Measurements from ENCODE around the gene ADAMTS2.

ADAMTS2 gene

DNA sequence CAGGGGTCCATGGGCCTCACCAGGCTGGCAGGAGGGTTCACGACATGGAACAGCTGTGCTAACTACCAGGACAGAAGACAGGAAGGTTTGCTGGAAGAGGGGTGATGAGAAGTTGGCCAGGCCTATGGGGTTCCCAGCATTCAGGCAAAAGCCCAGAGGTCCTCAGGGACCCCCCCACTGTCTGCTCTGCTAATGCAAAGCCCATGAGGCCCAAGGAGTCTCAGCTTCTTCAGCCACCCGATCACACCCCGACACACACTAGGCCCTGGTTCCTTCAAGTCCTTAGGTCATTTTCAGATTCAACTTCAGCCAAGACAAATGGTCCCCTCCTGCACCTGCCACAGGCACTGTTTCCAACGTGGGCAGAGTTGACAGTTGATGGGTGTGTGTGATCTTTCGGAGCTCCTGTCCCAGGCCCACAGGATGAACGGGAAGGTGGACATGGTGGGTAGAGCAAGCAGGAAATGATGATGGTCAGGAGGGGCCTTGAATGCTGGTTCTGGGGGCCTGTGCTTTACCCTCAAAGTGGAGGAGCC is 20.4 kb downstream of the ADAMTS2 start:
- TF ChIP-seq, protein P1, sequence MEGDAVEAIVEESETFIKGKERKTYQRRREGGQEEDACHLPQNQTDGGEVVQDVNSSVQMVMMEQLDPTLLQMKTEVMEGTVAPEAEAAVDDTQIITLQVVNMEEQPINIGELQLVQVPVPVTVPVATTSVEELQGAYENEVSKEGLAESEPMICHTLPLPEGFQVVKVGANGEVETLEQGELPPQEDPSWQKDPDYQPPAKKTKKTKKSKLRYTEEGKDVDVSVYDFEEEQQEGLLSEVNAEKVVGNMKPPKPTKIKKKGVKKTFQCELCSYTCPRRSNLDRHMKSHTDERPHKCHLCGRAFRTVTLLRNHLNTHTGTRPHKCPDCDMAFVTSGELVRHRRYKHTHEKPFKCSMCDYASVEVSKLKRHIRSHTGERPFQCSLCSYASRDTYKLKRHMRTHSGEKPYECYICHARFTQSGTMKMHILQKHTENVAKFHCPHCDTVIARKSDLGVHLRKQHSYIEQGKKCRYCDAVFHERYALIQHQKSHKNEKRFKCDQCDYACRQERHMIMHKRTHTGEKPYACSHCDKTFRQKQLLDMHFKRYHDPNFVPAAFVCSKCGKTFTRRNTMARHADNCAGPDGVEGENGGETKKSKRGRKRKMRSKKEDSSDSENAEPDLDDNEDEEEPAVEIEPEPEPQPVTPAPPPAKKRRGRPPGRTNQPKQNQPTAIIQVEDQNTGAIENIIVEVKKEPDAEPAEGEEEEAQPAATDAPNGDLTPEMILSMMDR (IDR thresholded peaks at IDR 0.05): no peak

DNA sequence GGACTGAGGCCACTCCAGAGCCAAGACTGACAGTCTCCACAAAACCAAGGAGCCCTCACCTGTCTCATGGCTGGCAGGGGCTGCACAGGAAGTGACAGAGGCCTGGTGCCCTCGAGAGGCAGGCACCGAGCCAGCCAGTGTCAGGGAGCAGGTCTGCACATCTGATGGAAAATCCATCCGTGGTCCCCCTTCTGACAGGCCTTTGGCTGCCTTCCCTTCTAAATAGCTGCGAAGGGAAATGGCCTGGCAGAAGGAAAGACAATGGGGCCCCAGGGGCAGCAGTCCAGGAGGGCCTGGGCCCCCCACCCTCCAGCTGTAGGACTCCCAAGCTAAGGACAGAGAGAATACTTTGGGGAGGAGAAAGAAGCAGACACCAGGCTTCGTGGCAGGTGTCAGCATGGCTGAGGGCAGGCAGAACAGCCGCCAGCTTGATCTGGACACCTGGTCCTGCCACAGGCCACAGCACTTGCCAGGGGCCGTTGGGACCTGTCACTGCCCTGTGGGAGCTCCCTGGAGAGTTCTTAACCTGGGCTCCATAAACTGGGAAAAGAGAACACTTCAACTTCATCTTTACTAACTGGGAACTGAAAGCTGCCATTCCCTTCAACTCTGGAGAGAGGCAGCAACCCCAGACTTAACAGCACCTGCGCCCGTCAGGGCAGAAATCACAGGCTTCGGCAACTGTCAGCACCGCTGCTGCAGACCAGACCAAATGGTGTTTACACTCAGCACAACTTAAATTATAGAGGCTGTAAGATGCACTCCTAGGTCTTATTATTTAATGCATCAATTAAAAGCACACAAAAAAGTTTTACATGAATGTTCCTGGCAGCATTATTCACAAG is 22.0 kb downstream of the ADAMTS2 start:
- TF ChIP-seq, protein P1 (IDR thresholded peaks at IDR 0.05): no peak

DNA sequence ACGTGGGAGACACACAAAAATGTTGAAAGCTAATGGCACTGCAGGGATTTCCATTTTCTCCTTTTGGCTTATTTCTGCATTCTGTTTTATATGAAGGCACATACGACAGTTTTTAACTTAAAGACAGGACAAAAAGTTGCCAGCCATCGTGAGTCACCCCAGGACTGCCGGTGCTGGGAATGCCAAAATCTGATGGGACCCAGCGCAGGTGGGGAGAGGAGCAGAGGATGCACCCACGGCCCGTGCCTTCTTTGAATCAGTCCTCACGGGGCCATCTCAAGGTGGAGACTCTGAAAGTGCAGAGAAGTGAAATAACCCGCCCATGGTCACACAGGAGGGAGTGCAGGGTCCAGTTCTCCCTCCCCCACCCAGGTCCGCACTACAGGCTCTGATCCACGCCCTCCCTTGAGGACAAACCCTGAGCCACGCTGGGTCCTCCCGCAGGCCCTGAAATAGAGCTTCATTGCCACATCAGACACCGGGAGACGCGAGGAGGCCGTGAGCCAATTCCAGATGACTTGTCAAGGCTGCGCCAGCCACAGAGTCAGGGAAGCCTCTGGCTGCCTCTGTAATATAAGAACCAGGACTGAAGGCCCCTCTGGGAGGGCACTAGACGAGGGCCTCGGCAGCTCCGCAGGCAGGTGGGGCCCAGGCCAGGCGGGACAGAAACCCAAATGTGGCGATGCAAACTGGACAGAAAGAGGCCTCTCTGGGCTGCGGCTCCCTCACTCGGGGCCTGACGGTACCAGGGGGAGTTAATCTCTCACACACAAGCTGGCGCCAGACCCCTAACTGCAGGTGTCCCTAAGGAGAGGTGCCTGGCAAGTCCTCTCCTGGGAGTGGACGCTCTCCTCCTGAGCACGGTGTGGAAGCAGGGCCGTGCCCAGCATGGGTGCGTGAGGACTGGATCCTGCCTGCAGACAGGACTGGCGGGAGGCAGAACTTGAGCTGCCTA is 22.9 kb downstream of the ADAMTS2 start:
- TF ChIP-seq, protein P1 (IDR thresholded peaks at IDR 0.05): no peak

DNA sequence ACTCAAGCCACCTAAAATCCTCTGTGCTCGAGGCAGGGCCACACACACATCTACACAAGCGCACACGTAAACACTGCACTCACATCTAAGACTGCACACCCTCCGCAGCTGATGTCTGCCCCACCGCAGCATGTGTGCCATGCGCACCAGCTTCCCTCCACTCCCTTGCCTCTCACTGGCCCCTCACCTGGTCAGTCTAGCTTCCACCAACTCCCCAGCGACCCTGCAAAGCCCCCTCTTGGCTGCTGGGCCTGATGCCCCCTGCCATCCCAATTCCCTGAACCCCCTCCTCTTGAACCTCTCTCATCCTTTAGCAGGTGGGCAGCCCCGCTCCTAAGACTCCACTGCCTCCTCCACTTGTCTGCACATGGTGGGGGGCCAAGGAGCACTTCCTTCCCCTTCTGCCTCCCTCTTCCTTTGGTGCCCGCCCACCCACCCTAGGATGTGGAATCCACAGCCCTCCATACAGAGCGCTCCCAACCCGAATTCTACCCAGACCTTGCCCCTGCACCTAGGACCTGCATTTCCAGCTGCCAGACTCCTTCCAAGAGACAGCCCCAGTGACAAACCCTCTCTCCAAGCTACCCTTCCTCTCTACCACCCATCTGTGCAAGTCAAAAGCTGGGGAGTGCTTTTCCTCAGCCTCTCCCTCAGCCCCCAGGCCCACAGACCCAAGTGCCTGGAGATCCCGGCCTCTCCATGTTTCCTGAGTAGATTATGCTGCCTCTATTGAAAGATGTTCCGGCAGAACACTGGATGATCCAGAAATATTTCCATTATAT is 23.9 kb downstream of the ADAMTS2 start:
- TF ChIP-seq, protein P1 (IDR thresholded peaks at IDR 0.05): no peak

DNA sequence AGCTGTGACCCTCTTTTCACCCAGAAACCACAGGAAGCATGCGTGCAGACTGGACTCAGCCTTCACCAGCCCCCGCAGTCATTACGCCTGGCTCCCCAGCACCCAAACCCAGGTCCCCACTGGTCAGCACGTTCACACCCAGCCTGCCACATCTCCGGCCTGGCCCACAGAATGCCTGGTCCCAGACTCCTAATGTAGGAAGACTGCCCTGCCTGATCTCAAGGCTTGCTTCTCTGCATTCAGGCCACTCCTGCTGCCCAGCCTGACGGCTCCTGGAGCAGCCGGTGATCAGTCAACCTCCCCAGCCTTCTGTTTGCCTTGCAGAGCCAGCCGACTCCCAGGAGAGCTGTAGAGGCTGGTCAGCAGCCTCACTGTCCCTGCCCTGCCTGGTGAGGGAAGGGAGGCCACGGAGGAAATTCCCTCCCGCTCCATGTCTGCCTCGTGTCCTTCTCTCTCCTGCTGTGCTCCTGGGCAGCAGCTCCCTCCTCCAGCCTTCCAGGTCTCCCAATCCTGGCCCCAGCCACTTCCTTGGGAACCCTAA is 25.4 kb downstream of the ADAMTS2 start:
- TF ChIP-seq, protein P1 (IDR thresholded peaks at IDR 0.05): no peak

DNA sequence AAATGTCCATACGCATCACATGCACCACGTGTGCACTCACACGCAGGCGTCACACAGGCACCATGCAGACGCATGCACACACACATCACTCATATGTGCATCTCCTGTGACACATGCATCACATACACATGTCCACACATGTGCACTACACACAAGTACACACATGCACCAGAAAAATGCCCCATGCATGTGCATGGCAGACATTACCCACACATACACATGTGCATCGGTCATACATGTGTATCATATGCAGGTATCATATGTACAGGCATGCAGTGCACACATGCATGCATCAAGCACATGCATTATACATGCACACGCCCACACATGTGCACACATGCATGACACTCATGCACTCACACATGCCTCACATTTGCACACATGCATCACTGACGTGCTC is 26.1 kb downstream of the ADAMTS2 start:
- TF ChIP-seq, protein P1 (IDR thresholded peaks at IDR 0.05): no peak

All from LNCAP (cell line).